Epithelial cell of prostate (primary cell): ENCODE measurements around the gene ANKDD1A.

Experiments used
- DNase-seq: peaks from one replicate; pipeline ENCODE4 v3.0.0-alpha.2; 2011; ENCODE audit warnings: low read depth, low spot score
- H3K27ac ChIP-seq: fragments of 450-650 bp; 2 replicates; pipeline ENCODE4 v1.5.1; 2017; ENCODE audit warnings: mild to moderate bottlenecking

ANKDD1A gene

GRCh38 chr15:64911311-64912186, at the start of gene ANKDD1A:
Gene ANKDD1A (plus strand): TSS chr15:64911902. CDS start chr15:64911931, 29 bp downstream.
- DNase-seq = no peak
- no peak within 1 kb of the TSS for H3K27ac ChIP-seq

- H3K27ac ChIP-seq = no peak overlapping the region
- DNase-seq = no peak
Observed at GRCh38 chr15:64861960-64862359, 49.7 kb upstream of the ANKDD1A start.

- no peak overlapping the region for H3K27ac ChIP-seq
- DNase-seq = no peak
Observed at GRCh38 chr15:64862408-64862807, 49.3 kb upstream of the ANKDD1A start.

- H3K27ac ChIP-seq = no peak overlapping the region
- no peak for DNase-seq
Observed at GRCh38 chr15:64864068-64864467, 47.6 kb upstream of the ANKDD1A start.

- no peak overlapping the region for H3K27ac ChIP-seq
- DNase-seq = no peak
Observed at GRCh38 chr15:64865126-64865997, 46.3 kb upstream of the ANKDD1A start.

- no peak for DNase-seq
Observed at GRCh38 chr15:64865998-64866520, 45.6 kb upstream of the ANKDD1A start.

GRCh38 chr15:64869501-64869900, 42.2 kb upstream of the ANKDD1A start:
- DNase-seq = no peak
- H3K27ac ChIP-seq = no peak overlapping the region

More at GRCh38 chr15:64865998-64866520, 45.6 kb upstream of the ANKDD1A start:
- no peak overlapping the region for H3K27ac ChIP-seq

- DNase-seq = no peak
- no peak overlapping the region for H3K27ac ChIP-seq
Observed at GRCh38 chr15:64870353-64870752, 41.3 kb upstream of the ANKDD1A start.

GRCh38 chr15:64875641-64876223, 36.0 kb upstream of the ANKDD1A start:
- no peak for DNase-seq
- no peak overlapping the region for H3K27ac ChIP-seq

- DNase-seq = no peak
- H3K27ac ChIP-seq = no peak overlapping the region
Observed at GRCh38 chr15:64877435-64877834, 34.3 kb upstream of the ANKDD1A start.

GRCh38 chr15:64878705-64879104, 33.0 kb upstream of the ANKDD1A start:
- no peak for DNase-seq
- no peak overlapping the region for H3K27ac ChIP-seq

- DNase-seq = peak; percentile 34
- H3K27ac ChIP-seq = peak overlapping the region; percentile 75
Observed at GRCh38 chr15:64883100-64883581, 28.6 kb upstream of the ANKDD1A start.

- DNase-seq = peak; percentile 76
- H3K27ac ChIP-seq = peak overlapping the region; percentile 75
Observed at GRCh38 chr15:64883997-64884511, 27.6 kb upstream of the ANKDD1A start.

GRCh38 chr15:64884679-64885078, 27.0 kb upstream of the ANKDD1A start:
- no peak overlapping the region for H3K27ac ChIP-seq
- no peak for DNase-seq

GRCh38 chr15:64888336-64888735, 23.4 kb upstream of the ANKDD1A start:
- no peak for DNase-seq
- no peak overlapping the region for H3K27ac ChIP-seq

- H3K27ac ChIP-seq = no peak overlapping the region
- DNase-seq = no peak
Observed at GRCh38 chr15:64891561-64891960, 20.1 kb upstream of the ANKDD1A start.

GRCh38 chr15:64892847-64893403, 18.8 kb upstream of the ANKDD1A start:
- no peak overlapping the region for H3K27ac ChIP-seq
- DNase-seq = no peak

- DNase-seq = peak; percentile 69
- H3K27ac ChIP-seq = peak overlapping the region; percentile 41
Observed at GRCh38 chr15:64893481-64894394, 18.0 kb upstream of the ANKDD1A start.
